HG03039 (cell line): ENCODE measurements around the gene EMP1.

Source experiments
- ATAC-seq: cut with Tn5 transposase; IDR thresholded peaks from one replicate; pipeline ENCODE4 v1.9.1; 2021; ENCODE audit warnings: mild to moderate bottlenecking, moderate library complexity; ENCODE audit not compliant: unreplicated experiment

Gene EMP1

GRCh38 chr12:13171921-13172859 lies 24.3 kb upstream of the EMP1 start:
- ATAC-seq, result no peak

- ATAC-seq, result peak; percentile 88
Measured at GRCh38 chr12:13173012-13173932, 23.3 kb upstream of the EMP1 start.

- no peak for ATAC-seq
Measured at GRCh38 chr12:13175499-13175898, 21.0 kb upstream of the EMP1 start.

- no peak for ATAC-seq
Measured at GRCh38 chr12:13176256-13176655, 20.3 kb upstream of the EMP1 start.

- ATAC-seq, result no peak
Measured at GRCh38 chr12:13177373-13177772, 19.2 kb upstream of the EMP1 start.

- ATAC-seq, result no peak
Measured at GRCh38 chr12:13177906-13178305, 18.6 kb upstream of the EMP1 start.

GRCh38 chr12:13178568-13179210 lies 17.8 kb upstream of the EMP1 start:
- no peak for ATAC-seq

GRCh38 chr12:13179211-13180074 lies 17.1 kb upstream of the EMP1 start:
- no peak for ATAC-seq

GRCh38 chr12:13181375-13182070 lies 15.0 kb upstream of the EMP1 start:
- ATAC-seq, result no peak

GRCh38 chr12:13182881-13183280 lies 13.6 kb upstream of the EMP1 start:
- no peak for ATAC-seq

GRCh38 chr12:13183620-13184019 lies 12.9 kb upstream of the EMP1 start:
- ATAC-seq, result no peak

GRCh38 chr12:13186302-13186701 lies 10.2 kb upstream of the EMP1 start:
- ATAC-seq, result no peak

- no peak for ATAC-seq
Measured at GRCh38 chr12:13187399-13187798, 9.1 kb upstream of the EMP1 start.

- ATAC-seq, result no peak
Measured at GRCh38 chr12:13189264-13189663, 7.3 kb upstream of the EMP1 start.

- ATAC-seq, result no peak
Measured at GRCh38 chr12:13190275-13190674, 6.3 kb upstream of the EMP1 start.

GRCh38 chr12:13192719-13193118 lies 3.8 kb upstream of the EMP1 start:
- ATAC-seq, result no peak

- no peak for ATAC-seq
Measured at GRCh38 chr12:13193505-13194231, 2.9 kb upstream of the EMP1 start.

- ATAC-seq, result no peak
Measured at GRCh38 chr12:13194401-13195110, 2.0 kb upstream of the EMP1 start.
